Ramos (cell line): Measurements from ENCODE around the gene MORC3.
"Not testable (repeated sequence)": the region's sequence is repeated elsewhere in the genome, so short reads cannot be mapped to it uniquely, and the experiment has no call there.

ENCODE experiments used
- in situ Hi-C: fragments of 300-500 bp; cut with MboI; formaldehyde crosslinking; loops from one replicate; pipeline ENCODE4 v1.14.3; 2022; ENCODE audit warnings: low sequenced_read_pairs; ENCODE audit not compliant: unreplicated experiment

Gene MORC3

GRCh38 chr21:36321325-36322082, 1.5 kb downstream of the MORC3 start:
- in situ Hi-C loops = no loop called here

- in situ Hi-C loops = no loop called here
Observed at GRCh38 chr21:36322083-36322424, 2.1 kb downstream of the MORC3 start.

- in situ Hi-C loops = no loop called here
Observed at GRCh38 chr21:36323032-36323431, 3.0 kb downstream of the MORC3 start.

- in situ Hi-C loops = no loop called here
Observed at GRCh38 chr21:36325373-36326010, 5.5 kb downstream of the MORC3 start.

- in situ Hi-C loops = no loop called here
Observed at GRCh38 chr21:36330904-36331303, 10.9 kb downstream of the MORC3 start.

GRCh38 chr21:36337099-36337509, 17.1 kb downstream of the MORC3 start:
- in situ Hi-C loops = loop anchor here (5.0 kb wide), 1 partner anchor 190 kb away; no protein-coding TSS in a partner anchor

GRCh38 chr21:36338975-36339374, 19.0 kb downstream of the MORC3 start:
- in situ Hi-C loops = loop anchor here (5.0 kb wide), 1 partner anchor 192 kb away; no protein-coding TSS in a partner anchor

- in situ Hi-C loops = not testable (repeated sequence)
Observed at GRCh38 chr21:36342581-36342980, 22.6 kb downstream of the MORC3 start.

GRCh38 chr21:36344931-36345330, 24.9 kb downstream of the MORC3 start:
- in situ Hi-C loops = no loop called here

- in situ Hi-C loops = no loop called here
Observed at GRCh38 chr21:36347278-36347961, 27.4 kb downstream of the MORC3 start.

- in situ Hi-C loops = no loop called here
Observed at GRCh38 chr21:36347962-36348328, 27.9 kb downstream of the MORC3 start.

- in situ Hi-C loops = no loop called here
Observed at GRCh38 chr21:36349315-36349714, 29.3 kb downstream of the MORC3 start.

- in situ Hi-C loops = no loop called here
Observed at GRCh38 chr21:36350282-36350910, 30.4 kb downstream of the MORC3 start.

GRCh38 chr21:36354918-36355680, 35.1 kb downstream of the MORC3 start:
- in situ Hi-C loops = no loop called here

GRCh38 chr21:36355868-36356267, 35.9 kb downstream of the MORC3 start:
- in situ Hi-C loops = no loop called here

GRCh38 chr21:36359185-36359584, 39.2 kb downstream of the MORC3 start:
- in situ Hi-C loops = no loop called here

- in situ Hi-C loops = no loop called here
Observed at GRCh38 chr21:36369064-36369685, 49.2 kb downstream of the MORC3 start.

GRCh38 chr21:36375994-36376393, 56.0 kb downstream of the MORC3 start:
- in situ Hi-C loops = no loop called here

GRCh38 chr21:36377391-36377842, 57.4 kb downstream of the MORC3 start:
- in situ Hi-C loops = no loop called here

- in situ Hi-C loops = no loop called here
Observed at GRCh38 chr21:36379251-36379650, 59.3 kb downstream of the MORC3 start.
